H1 (cell line): ENCODE results near the gene OR7G2. TPM values are rescaled to one million over a fixed set of nuclear protein-coding genes. Genes with fewer than 3 reads are reported as not detected.

Experiments used
- CTCF ChIA-PET: fragments of 300-600 bp; sonication (Branson Sonifier 250); formaldehyde crosslinking; loops from one replicate; lab custom pipeline; 2021; ENCODE audit not compliant: partially characterized antibody; lab: Charles Lee
- POLR2A ChIA-PET: fragments of 300-600 bp; sonication (Branson Sonifier 250); formaldehyde crosslinking; loops from one replicate; lab custom pipeline; 2021; ENCODE audit warnings: inconsistent platforms; ENCODE audit not compliant: partially characterized antibody; lab: Charles Lee
- DNase-seq, 2 experiments: peaks; one replicate each; pipeline versions ENCODE4 v3.0.0 to v3.0.0-alpha.2; 2010 to 2022; ENCODE audit warnings: low spot score in 2 of 2, low read depth in 1 of 2, mixed read lengths in 1 of 2
- FAIRE-seq: peaks from 2 replicates; lab custom pipeline; 2011; peaks lifted over from hg19 to GRCh38; lab: Jason Lieb, UNC
- H2AFZ ChIP-seq: 2 replicates; pipeline ENCODE4 v1.8.1; 2012; ENCODE audit warnings: low read length, inconsistent platforms
- H2AK5ac ChIP-seq: 2 replicates; pipeline ENCODE4 v1.6.1; 2013; ENCODE audit warnings: low read depth, low read length
- H2BK120ac ChIP-seq: replicated peaks from 2 replicates; pipeline ENCODE3; 2013; ENCODE audit warnings: low read depth, low read length, inconsistent platforms
- H2BK12ac ChIP-seq: 2 replicates; pipeline ENCODE4 v1.6.1; 2013; ENCODE audit warnings: low read depth, low read length
- H2BK15ac ChIP-seq: 2 replicates; pipeline ENCODE4 v1.6.1; 2013; ENCODE audit warnings: low read length
- H2BK20ac ChIP-seq: 2 replicates; pipeline ENCODE4 v1.6.1; 2013; ENCODE audit warnings: low read length
- H2BK5ac ChIP-seq: 2 replicates; pipeline ENCODE4 v1.6.1; 2013; ENCODE audit warnings: low read depth, low read length
- H3K14ac ChIP-seq: 2 replicates; pipeline ENCODE4 v1.6.1; 2013; ENCODE audit warnings: inconsistent platforms; ENCODE audit not compliant: insufficient read length
- H3K18ac ChIP-seq: 2 replicates; pipeline ENCODE4 v1.6.1; 2013; ENCODE audit warnings: low read length; ENCODE audit errors: extremely low read depth
- H3K23ac ChIP-seq: 2 replicates; pipeline ENCODE4 v1.6.1; 2013; ENCODE audit warnings: inconsistent platforms; ENCODE audit not compliant: insufficient read length
- H3K23me2 ChIP-seq: 2 replicates; pipeline ENCODE4 v1.6.1; 2013; ENCODE audit warnings: low read depth, low read length
- H3K27ac ChIP-seq: 2 replicates; pipeline ENCODE4 v1.6.1; 2011; ENCODE audit warnings: low read depth, low read length, inconsistent platforms
- H3K27me3 ChIP-seq, 4 experiments: replicated peaks in 1 of 4; 1 replicate in 1 of 4; 2 replicates in 3 of 4; pipeline versions ENCODE4 v1.6.1 to v1.8.1; 2011 to 2013; ENCODE audit warnings: low read length in 3 of 4, mild to moderate bottlenecking in 3 of 4, inconsistent platforms in 2 of 4, mixed read lengths in 2 of 4, moderate library complexity in 1 of 4; ENCODE audit not compliant: control insufficient read depth in 3 of 4, insufficient read depth in 3 of 4; ENCODE audit errors: extremely low read depth in 1 of 4
- H3K36me3 ChIP-seq, 4 experiments: 2 replicates each; pipeline versions ENCODE4 v1.6.1 to v1.8.1; 2011 to 2013; ENCODE audit warnings: mild to moderate bottlenecking in 4 of 4, low read length in 3 of 4, moderate library complexity in 2 of 4, control low read depth in 1 of 4, inconsistent platforms in 1 of 4; ENCODE audit not compliant: insufficient read depth in 4 of 4, control insufficient read depth in 2 of 4
- H3K4ac ChIP-seq: replicated peaks from 2 replicates; pipeline ENCODE3; 2013; ENCODE audit warnings: low read length, low read depth, mixed read lengths, inconsistent platforms; ENCODE audit not compliant: insufficient read length
- H3K4me1 ChIP-seq, 4 experiments: replicated peaks in 1 of 4; 1 replicate in 1 of 4; 2 replicates in 3 of 4; pipeline versions ENCODE4 v1.6.1 to v1.8.1; 2011 to 2013; ENCODE audit warnings: low read length in 3 of 4, inconsistent platforms in 2 of 4, mixed read lengths in 1 of 4; ENCODE audit not compliant: insufficient read depth in 4 of 4, control insufficient read depth in 3 of 4
- H3K4me2 ChIP-seq, 2 experiments: 2 replicates each; pipeline versions ENCODE4 v1.6.1 to v1.8.1; 2011 to 2013; ENCODE audit warnings: low read depth in 2 of 2, low read length in 2 of 2, control low read depth in 1 of 2, inconsistent platforms in 1 of 2, mild to moderate bottlenecking in 1 of 2; ENCODE audit not compliant: insufficient read depth in 1 of 2
- H3K4me3 ChIP-seq, 4 experiments: fragments of 200-600, 300-600 bp in 1 of 4; sonication (generic), shearing (Covaris generic), sonication (Bioruptor Twin) in 1 of 4; 2 replicates each; pipeline versions ENCODE4 v1.5.1 to v1.8.1; 2011 to 2016; ENCODE audit warnings: low read length in 4 of 4, low read depth in 3 of 4, control low read depth in 2 of 4, inconsistent platforms in 2 of 4, mild to moderate bottlenecking in 2 of 4, mixed read lengths in 1 of 4, moderate library complexity in 1 of 4; ENCODE audit not compliant: insufficient read depth in 2 of 4; ENCODE audit errors: extremely low read depth in 1 of 4
- H3K56ac ChIP-seq: replicated peaks from 2 replicates; pipeline ENCODE3; 2013; ENCODE audit warnings: low read depth, mild to moderate bottlenecking, mixed read lengths, low read length, inconsistent platforms; ENCODE audit not compliant: insufficient read length
- H3K79me1 ChIP-seq: 2 replicates; pipeline ENCODE4 v1.6.1; 2013; ENCODE audit warnings: low read depth, low read length, control low read depth
- H3K79me2 ChIP-seq, 2 experiments: 2 replicates each; pipeline versions ENCODE4 v1.6.1 to v1.8.1; 2012 to 2013; ENCODE audit warnings: low read length in 2 of 2, mild to moderate bottlenecking in 2 of 2, inconsistent platforms in 1 of 2; ENCODE audit not compliant: insufficient read depth in 2 of 2, control insufficient read depth in 1 of 2
- H3K9ac ChIP-seq, 4 experiments: replicated peaks in 1 of 4; 1 replicate in 1 of 4; 2 replicates in 3 of 4; pipeline versions ENCODE4 v1.6.1 to v1.8.1; 2011 to 2013; ENCODE audit warnings: low read depth in 3 of 4, low read length in 3 of 4, control low read depth in 2 of 4, mild to moderate bottlenecking in 2 of 4, moderate library complexity in 2 of 4, inconsistent platforms in 1 of 4; ENCODE audit errors: extremely low read depth in 1 of 4
- H3K9me3 ChIP-seq, 2 experiments: 2 replicates each; pipeline versions ENCODE4 v1.6.1 to v1.8.1; 2012 to 2013; ENCODE audit warnings: mild to moderate bottlenecking in 2 of 2, moderate library complexity in 2 of 2, control low read depth in 1 of 2, inconsistent platforms in 1 of 2, low read depth in 1 of 2, low read length in 1 of 2, mixed read lengths in 1 of 2; ENCODE audit not compliant: insufficient read depth in 2 of 2
- H4K20me1 ChIP-seq, 2 experiments: replicated peaks in 1 of 2; 2 replicates each; pipeline versions ENCODE3 to v1.8.1; 2011 to 2013; ENCODE audit warnings: inconsistent platforms in 2 of 2, low read length in 2 of 2, mild to moderate bottlenecking in 1 of 2; ENCODE audit not compliant: insufficient read depth in 2 of 2, control insufficient read depth in 1 of 2
- H4K5ac ChIP-seq: 2 replicates; pipeline ENCODE4 v1.6.1; 2013; ENCODE audit warnings: low read length, low read depth, mixed read lengths, inconsistent platforms; ENCODE audit not compliant: insufficient read length
- H4K8ac ChIP-seq: 2 replicates; pipeline ENCODE4 v1.8.0; 2013; ENCODE audit warnings: mild to moderate bottlenecking, moderate library complexity, low read length, inconsistent platforms; ENCODE audit not compliant: insufficient read depth; ENCODE audit errors: extremely low read depth
- H4K91ac ChIP-seq: replicated peaks from 2 replicates; pipeline ENCODE3; 2013; ENCODE audit warnings: low read length, mixed read lengths, inconsistent platforms; ENCODE audit not compliant: insufficient read length
- ASH2L ChIP-seq: fragments of 200-600, 300-600 bp; sonication (generic); IDR thresholded peaks from one replicate; pipeline ENCODE4 v1.7.1; 2017; ENCODE audit warnings: low read length
- BCL11A ChIP-seq, 2 experiments: IDR thresholded peaks; one replicate each; pipeline ENCODE4 v1.6.1; 2011; ENCODE audit warnings: low read depth in 2 of 2, low read length in 2 of 2, mild to moderate bottlenecking in 2 of 2
- CEBPB ChIP-seq: IDR thresholded peaks from 2 replicates; pipeline ENCODE4 v1.6.1; 2012; ENCODE audit warnings: low read depth, low read length
- EP300 ChIP-seq, 2 experiments: IDR thresholded peaks; 1 replicate in 1 of 2; 2 replicates in 1 of 2; pipeline ENCODE4 v1.6.1; 2011 to 2012; ENCODE audit warnings: low read depth in 2 of 2, low read length in 2 of 2, mild to moderate bottlenecking in 2 of 2, borderline replicate concordance in 1 of 2, inconsistent platforms in 1 of 2, moderate library complexity in 1 of 2
- HDAC2 ChIP-seq, 2 experiments: fragments of 300-600 bp in 1 of 2; sonication (generic) in 1 of 2; IDR thresholded peaks; 2 replicates each; pipeline ENCODE4 v1.6.1; 2011 to 2012; ENCODE audit warnings: low read depth in 2 of 2, low read length in 2 of 2, mild to moderate bottlenecking in 2 of 2, moderate library complexity in 2 of 2, borderline replicate concordance in 1 of 2, inconsistent platforms in 1 of 2
- KDM5A ChIP-seq: fragments of 200-600 bp; IDR thresholded peaks from 2 replicates; pipeline ENCODE4 v1.7.1; 2012; ENCODE audit warnings: mild to moderate bottlenecking, low read length, inconsistent platforms, mixed read lengths
- NRF1 ChIP-seq: IDR thresholded peaks from 2 replicates; pipeline ENCODE4 v1.6.1; 2011; ENCODE audit warnings: mild to moderate bottlenecking, low read depth, low read length, improper control_type of control experiment
- RFX5 ChIP-seq: IDR thresholded peaks from 2 replicates; pipeline ENCODE4 v1.6.1; 2011; ENCODE audit warnings: low read depth, low read length, improper control_type of control experiment, borderline replicate concordance
- SIN3A ChIP-seq, 2 experiments: IDR thresholded peaks in 1 of 2; conservative IDR thresholded peaks in 1 of 2; 2 replicates each; pipeline ENCODE4 v1.6.1; 2011 to 2012; ENCODE audit warnings: low read length in 2 of 2, improper control_type of control experiment in 1 of 2, low read depth in 1 of 2, mild to moderate bottlenecking in 1 of 2
- TBP ChIP-seq: IDR thresholded peaks from 2 replicates; pipeline ENCODE4 v1.6.1; 2011; ENCODE audit warnings: low read depth, low read length, improper control_type of control experiment
- WGBS, 2 experiments: shearing (Covaris generic) in 1 of 2; methylation state at CpG; one replicate each; pipeline versions ENCODE4 v1.1.6 to v1.1.7; 2013 to 2015; ENCODE audit warnings: low lambda C conversion rate in 2 of 2, mixed read lengths in 2 of 2, inconsistent platforms in 1 of 2, low coverage in 1 of 2, missing lambda C conversion rate in 1 of 2; ENCODE audit not compliant: insufficient replicate concordance in 2 of 2, insufficient coverage in 1 of 2, insufficient read length in 1 of 2; ENCODE audit errors: extremely low coverage in 1 of 2, missing lambda C conversion rate in 1 of 2; 5-methylcytosine and 5-hydroxymethylcytosine counted together
- polyA plus RNA-seq, 7 experiments: library from polyadenylated mRNA; depleted of rRNA in 3 of 7; stranded (reverse) in 5 of 7; unstranded in 2 of 7; fragments of >200 nt in 5 of 7; fragments of 200-250 nt in 2 of 7; gene quantifications; 1 replicate in 5 of 7; 2 replicates in 1 of 7; 4 replicates in 1 of 7; pipeline versions ENCODE4 v1.2.1 to v1.2.3, GENCODE V29; 2011 to 2013; ENCODE audit warnings: missing spikeins in 2 of 7, mixed read lengths in 2 of 7
- total RNA-seq: library from RNA; stranded (reverse); fragmentation: NEBNext Ultra II Directional; extraction: Animal tissue kit (Norgen Biotek cat#: 25700); gene quantifications from 2 replicates; pipeline ENCODE4 v1.2.1, GENCODE V29; 2021
- TF ChIP-seq, protein P1 (sequence below): IDR thresholded peaks from 2 replicates; pipeline ENCODE4 v1.6.1; 2011; ENCODE audit warnings: low read length, improper control_type of control experiment

OR7G2 gene
- total and polyA plus RNA-seq, 2 of the 8 experiments (the other 6 are each of a cell fraction or from before 2014, with no cell fraction given): not detected

DNA sequence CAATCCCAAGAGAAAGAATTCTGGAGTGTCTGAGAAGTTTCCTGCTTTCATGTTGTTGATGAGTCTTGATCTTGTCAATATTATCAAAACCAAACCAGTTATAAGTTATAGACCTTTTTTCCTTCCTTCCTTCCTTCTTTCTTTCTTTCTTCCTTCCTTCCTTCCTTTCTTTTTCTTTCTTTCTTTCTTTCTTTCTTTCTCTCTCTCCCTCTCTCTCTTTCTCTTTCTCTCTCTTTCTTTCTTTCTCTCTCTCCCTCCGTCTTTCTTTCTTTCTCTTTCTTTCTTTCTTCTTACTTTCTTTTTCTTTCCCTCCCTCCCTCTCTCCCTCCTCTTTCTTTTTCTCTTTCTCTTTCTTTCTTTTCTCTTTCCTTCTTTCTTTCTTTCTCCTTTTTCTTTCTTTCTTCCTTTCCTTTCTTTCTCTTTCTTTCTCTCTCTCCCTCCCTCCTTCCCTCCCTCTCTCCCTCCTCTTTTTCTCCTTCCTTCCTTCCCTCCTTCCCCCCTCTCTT, 19.7 kb upstream of the OR7G2 start, which contains the start of gene OR7G3:
Gene OR7G3 (minus strand): TSS at position 51 of the 506 bp plus-strand sequence. CDS start 0 bp downstream, at position 51.
- Histone ChIP-seq H3K4me3 (no peak within 1 kb of the TSS), H3K23ac (no peak within 1 kb of the TSS), H3K4me1 (no peaks in the 10 kb centered on the region), H4K91ac (no peak within 1 kb of the TSS), H3K4me2 (no peak within 1 kb of the TSS), H3K23me2 (no peaks in the 10 kb centered on the region), H2AK5ac (no peak within 1 kb of the TSS), H2BK120ac (no peak within 1 kb of the TSS), H4K20me1 (no peaks in the 10 kb centered on the region), H2BK5ac (no peak within 1 kb of the TSS), H2BK20ac (no peak within 1 kb of the TSS), H4K8ac (no peak within 1 kb of the TSS), H2BK12ac (no peak within 1 kb of the TSS), H2AFZ (no peak within 1 kb of the TSS), H3K27ac (no peak within 1 kb of the TSS), H3K18ac (no peak within 1 kb of the TSS), H3K14ac (no peak within 1 kb of the TSS), H4K5ac (no peak within 1 kb of the TSS), H3K36me3 (no peaks in the 10 kb centered on the region), H3K9ac (no peak within 1 kb of the TSS), H3K9me3 (peaks cover 38 to 45% of the 10 kb centered on the region in 2 experiments), H3K79me1 (no peaks in the 10 kb centered on the region), H3K4ac (no peak within 1 kb of the TSS), H2BK15ac (no peak within 1 kb of the TSS), H3K56ac (no peak within 1 kb of the TSS), H3K79me2 (no peaks in the 10 kb centered on the region), H3K27me3 (no peaks in the 10 kb centered on the region)
- ChIA-PET POLR2A (interaction anchor here (0.5 kb wide), 1 partner anchor 666 kb away, joined by 3 read pairs; no protein-coding TSS in a partner anchor), CTCF (interaction anchor here (0.7 kb wide), 1 partner anchor 9 kb away, joined by 4 read pairs; no protein-coding TSS in a partner anchor)
- WGBS, 2 experiments: no CpG with 5 or more reads among the region's 1 CpG
- FAIRE-seq (no peak), DNase-seq (no peak)
- no peak for TF ChIP-seq BCL11A (IDR thresholded peaks at IDR 0.05; ENCODE audit: low read depth in 2 of 2, low read length in 2 of 2)
- TF ChIP-seq NRF1: no peak
- TF ChIP-seq ASH2L: no peak
- TF ChIP-seq, protein P1, sequence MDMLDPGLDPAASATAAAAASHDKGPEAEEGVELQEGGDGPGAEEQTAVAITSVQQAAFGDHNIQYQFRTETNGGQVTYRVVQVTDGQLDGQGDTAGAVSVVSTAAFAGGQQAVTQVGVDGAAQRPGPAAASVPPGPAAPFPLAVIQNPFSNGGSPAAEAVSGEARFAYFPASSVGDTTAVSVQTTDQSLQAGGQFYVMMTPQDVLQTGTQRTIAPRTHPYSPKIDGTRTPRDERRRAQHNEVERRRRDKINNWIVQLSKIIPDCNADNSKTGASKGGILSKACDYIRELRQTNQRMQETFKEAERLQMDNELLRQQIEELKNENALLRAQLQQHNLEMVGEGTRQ: no peak
- no peak for TF ChIP-seq KDM5A
- TF ChIP-seq HDAC2 (IDR thresholded peaks at IDR 0.05; ENCODE audit: borderline replicate concordance in 1 of 2, low read depth in 2 of 2, low read length in 2 of 2): no peak
- no peak for TF ChIP-seq TBP
- TF ChIP-seq RFX5: no peak
- TF ChIP-seq SIN3A (conservative IDR thresholded peaks at IDR 0.05 in 1 of 2, IDR thresholded peaks at IDR 0.05 in 1 of 2; ENCODE audit: low read depth in 1 of 2, low read length in 2 of 2): no peak
- TF ChIP-seq EP300 (IDR thresholded peaks at IDR 0.05; ENCODE audit: borderline replicate concordance in 1 of 2, low read depth in 2 of 2, low read length in 2 of 2): no peak
- TF ChIP-seq CEBPB: no peak
